IMR-90 (cell line): ENCODE data around the gene MAPK1. TPM values are rescaled to one million over a fixed set of nuclear protein-coding genes. Genes with fewer than 3 reads are reported as not detected.

Source experiments
- ATAC-seq: fragments of 200-7000 bp; cut with Tn5 transposase; 2 replicates; pipeline ENCODE4 v1.9.1; 2020; ENCODE audit warnings: low read depth, mild to moderate bottlenecking, moderate library complexity
- BruUV-seq: library from RNA; stranded (reverse); fragments of 400-500 nt; replicated peaks from 2 replicates; lab custom pipeline; 2021; lab: Mats Ljungman, UMichigan
- CTCF ChIA-PET: fragments of 300-600 bp; formaldehyde crosslinking; extraction: SDS; loops from one replicate; lab custom pipeline; 2021; ENCODE audit warnings: antibody characterized with exemption; lab: Yijun Ruan, JAX
- POLR2A ChIA-PET: fragments of 300-600 bp; sonication (Branson Sonifier 250); formaldehyde crosslinking; loops from one replicate; lab custom pipeline; 2022; ENCODE audit warnings: antibody characterized with exemption; ENCODE audit not compliant: unreplicated experiment; lab: Charles Lee
- DNase-seq: peaks from one replicate; pipeline ENCODE4 v3.0.0; 2013
- H2AFZ ChIP-seq: replicated peaks from 2 replicates; pipeline ENCODE3; 2013; ENCODE audit warnings: low read length, mild to moderate bottlenecking; ENCODE audit not compliant: poor library complexity
- H2AK5ac ChIP-seq: 2 replicates; pipeline ENCODE4 v1.6.1; 2013; ENCODE audit warnings: low read depth, low read length, inconsistent platforms
- H2AK9ac ChIP-seq: replicated peaks from 2 replicates; pipeline ENCODE3; 2013; ENCODE audit warnings: mild to moderate bottlenecking, low read depth, low read length, moderate library complexity; ENCODE audit not compliant: poor library complexity
- H2BK120ac ChIP-seq: 2 replicates; pipeline ENCODE4 v1.6.1; 2013; ENCODE audit warnings: low read depth, low read length, inconsistent platforms
- H2BK15ac ChIP-seq: 3 replicates; pipeline ENCODE4 v1.6.1; 2013; ENCODE audit warnings: low read depth, low read length, inconsistent platforms
- H2BK20ac ChIP-seq: 2 replicates; pipeline ENCODE4 v1.6.1; 2013; ENCODE audit warnings: low read depth, mild to moderate bottlenecking, inconsistent platforms, low read length, moderate library complexity
- H2BK5ac ChIP-seq: 2 replicates; pipeline ENCODE4 v1.6.1; 2013; ENCODE audit warnings: mild to moderate bottlenecking, low read depth, low read length, inconsistent platforms; ENCODE audit not compliant: poor library complexity, severe bottlenecking
- H3K14ac ChIP-seq: replicated peaks from 2 replicates; pipeline ENCODE4 v1.6.1; 2013; ENCODE audit warnings: low read depth, low read length, inconsistent platforms
- H3K18ac ChIP-seq: 2 replicates; pipeline ENCODE4 v1.6.1; 2013; ENCODE audit warnings: low read depth, low read length, control low read depth
- H3K23ac ChIP-seq: 2 replicates; pipeline ENCODE4 v1.6.1; 2013; ENCODE audit warnings: low read depth, low read length, inconsistent platforms
- H3K27ac ChIP-seq: 2 replicates; pipeline ENCODE4 v1.5.1; 2013; ENCODE audit warnings: mild to moderate bottlenecking, control low read depth, low read length; ENCODE audit not compliant: insufficient read depth
- H3K27me3 ChIP-seq: 2 replicates; pipeline ENCODE4 v1.6.1; 2013; ENCODE audit warnings: low read length; ENCODE audit not compliant: control insufficient read depth, insufficient read depth
- H3K36me3 ChIP-seq: 2 replicates; pipeline ENCODE4 v1.6.1; 2013; ENCODE audit warnings: low read length, mixed read lengths; ENCODE audit not compliant: control insufficient read depth, insufficient read depth
- H3K4ac ChIP-seq: 2 replicates; pipeline ENCODE4 v1.6.1; 2013; ENCODE audit warnings: low read depth, low read length, inconsistent platforms
- H3K4me1 ChIP-seq: 2 replicates; pipeline ENCODE4 v1.6.1; 2013; ENCODE audit warnings: low read length, mixed read lengths; ENCODE audit not compliant: control insufficient read depth, insufficient read depth
- H3K4me2 ChIP-seq: 2 replicates; pipeline ENCODE4 v1.6.1; 2013; ENCODE audit warnings: low read depth, mild to moderate bottlenecking, control low read depth, low read length, moderate library complexity
- H3K4me3 ChIP-seq: 2 replicates; pipeline ENCODE4 v1.5.1; 2013; ENCODE audit warnings: low read depth, mild to moderate bottlenecking, control low read depth, low read length, moderate library complexity; ENCODE audit not compliant: insufficient read depth
- H3K56ac ChIP-seq: 2 replicates; pipeline ENCODE4 v1.6.1; 2013; ENCODE audit warnings: low read length, inconsistent platforms; ENCODE audit not compliant: insufficient read depth; ENCODE audit errors: extremely low read depth
- H3K79me1 ChIP-seq, 2 experiments: 2 replicates each; pipeline ENCODE4 v1.6.1; 2013; ENCODE audit warnings: low read length in 2 of 2, inconsistent platforms in 1 of 2, low read depth in 1 of 2
- H3K9ac ChIP-seq: 2 replicates; pipeline ENCODE4 v1.6.1; 2013; ENCODE audit warnings: low read depth, low read length, control low read depth
- H3K9me1 ChIP-seq: 2 replicates; pipeline ENCODE4 v1.6.1; 2013; ENCODE audit warnings: low read length, inconsistent platforms; ENCODE audit not compliant: insufficient read depth
- H3K9me3 ChIP-seq: 2 replicates; pipeline ENCODE4 v1.6.1; 2013; ENCODE audit warnings: low read length; ENCODE audit not compliant: control insufficient read depth, insufficient read depth
- H4K20me1 ChIP-seq: 2 replicates; pipeline ENCODE4 v1.6.1; 2013; ENCODE audit warnings: low read length, inconsistent platforms; ENCODE audit not compliant: insufficient read depth
- H4K5ac ChIP-seq: 2 replicates; pipeline ENCODE4 v1.6.1; 2013; ENCODE audit warnings: mild to moderate bottlenecking, low read depth, low read length, control low read depth
- H4K8ac ChIP-seq, 2 experiments: 2 replicates each; pipeline ENCODE4 v1.6.1; 2013; ENCODE audit warnings: low read depth in 2 of 2, low read length in 2 of 2, control low read depth in 1 of 2, inconsistent platforms in 1 of 2
- H4K91ac ChIP-seq: 2 replicates; pipeline ENCODE4 v1.6.1; 2013; ENCODE audit warnings: low read depth, low read length, inconsistent platforms; ENCODE audit not compliant: insufficient read depth
- CHD1 ChIP-seq: IDR thresholded peaks from 2 replicates; pipeline ENCODE4 v1.6.1; 2012; ENCODE audit warnings: low read depth, low read length, improper control_type of control experiment
- MAFK ChIP-seq: IDR thresholded peaks from 2 replicates; pipeline ENCODE4 v1.6.1; 2012; ENCODE audit warnings: low read depth, low read length, improper control_type of control experiment
- MAZ ChIP-seq: IDR thresholded peaks from 2 replicates; pipeline ENCODE4 v1.6.1; 2012; ENCODE audit warnings: low read depth, mild to moderate bottlenecking, low read length, improper control_type of control experiment, moderate library complexity, borderline replicate concordance
- MXI1 ChIP-seq: IDR thresholded peaks from 2 replicates; pipeline ENCODE4 v1.6.1; 2012; ENCODE audit warnings: low read depth, mild to moderate bottlenecking, low read length, moderate library complexity, borderline replicate concordance
- RAD21 ChIP-seq: IDR thresholded peaks from 2 replicates; pipeline ENCODE4 v1.6.1; 2012; ENCODE audit warnings: low read length, improper control_type of control experiment
- RCOR1 ChIP-seq: IDR thresholded peaks from 2 replicates; pipeline ENCODE4 v1.6.1; 2012; ENCODE audit warnings: mild to moderate bottlenecking, low read length, improper control_type of control experiment; ENCODE audit not compliant: insufficient replicate concordance
- USF2 ChIP-seq: fragments of 150-350 bp; IDR thresholded peaks from 2 replicates; pipeline ENCODE4 v1.6.1; 2017; ENCODE audit warnings: mild to moderate bottlenecking, antibody characterized with exemption, low read length, low read depth
- WGBS, 2 experiments: methylation state at CpG; one replicate each; pipeline versions ENCODE4 v1.1.5 to v1.1.7; 2013; ENCODE audit warnings: missing lambda C conversion rate in 2 of 2; ENCODE audit not compliant: insufficient read length in 1 of 2; ENCODE audit errors: extremely low coverage in 2 of 2; 5-methylcytosine and 5-hydroxymethylcytosine counted together
- dilution Hi-C: fragments of 300-500 bp; cut with HindIII; formaldehyde crosslinking; loops from one replicate; pipeline ENCODE4 v1.14.3; 2018; ENCODE audit warnings: low sequenced_read_pairs; ENCODE audit not compliant: unreplicated experiment
- in situ Hi-C: fragments of 300-500 bp; cut with MboI; formaldehyde crosslinking; loops from 3 replicates; pipeline ENCODE4 v1.14.3; 2019; ENCODE audit warnings: low sequenced_read_pairs, inconsistent platforms, mixed read lengths
- intact Hi-C: fragments of 100-400 bp; cut with micrococcal nuclease; formaldehyde crosslinking; loops from 2 replicates; pipeline ENCODE4 v1.10.0; 2022
- polyA plus RNA-seq, 3 experiments: library from polyadenylated mRNA; depleted of rRNA; stranded (reverse); fragments of >200 nt; gene quantifications; 2 replicates each; pipeline ENCODE4 v1.2.3, GENCODE V29; 2012; ENCODE audit warnings: low replicate concordance in 1 of 3
- total RNA-seq: library from RNA; depleted of rRNA; stranded (reverse); fragments of >200 nt; gene quantifications from 2 replicates; pipeline ENCODE4 v1.2.3, GENCODE V29; 2012
- TF ChIP-seq, protein P1 (sequence below): fragments of 150-350 bp; IDR thresholded peaks from 2 replicates; pipeline ENCODE4 v1.6.1; 2016; ENCODE audit warnings: low read depth, mild to moderate bottlenecking, low read length, moderate library complexity, borderline replicate concordance

The MAPK1 gene
- total and polyA plus RNA-seq, 2 of the 4 experiments (the other 2 are of a cell fraction): 41.0 to 51.3 TPM

GRCh38 chr22:21728270-21728669 lies 139.2 kb downstream of the MAPK1 start:
- Histone ChIP-seq H2BK120ac (no peak overlapping the region), H3K4me1 (no peaks in the 10 kb centered on the region), H2AK9ac (no peak overlapping the region), H3K56ac (no peak overlapping the region), H2AFZ (no peak overlapping the region), H3K4me3 (no peak overlapping the region), H3K9me3 (no peaks in the 10 kb centered on the region), H3K9ac (no peak overlapping the region), H4K5ac (no peak overlapping the region), H3K4ac (no peak overlapping the region), H3K36me3 (no peaks in the 10 kb centered on the region), H3K27ac (no peak overlapping the region), H3K27me3 (no peaks in the 10 kb centered on the region), H3K4me2 (no peak overlapping the region), H2BK15ac (no peak overlapping the region), H4K20me1 (no peaks in the 10 kb centered on the region), H3K18ac (no peak overlapping the region), H4K91ac (no peak overlapping the region), H3K9me1 (no peaks in the 10 kb centered on the region; the same call in 1 of the 2 replicates), H3K14ac (no peak overlapping the region), H2BK5ac (no peak overlapping the region), H2AK5ac (no peak overlapping the region), H4K8ac (no peak overlapping the region), H3K23ac (no peak overlapping the region), H2BK20ac (no peak overlapping the region), H3K79me1 (no peaks in the 10 kb centered on the region; a peak in 2 of 4 replicates)
- 94% methylated on average over 8 of the region's 12 CpGs; no CpG with 5 or more reads in 1 of the 2 experiments for WGBS, 2 experiments
- BruUV-seq: no TSS peak
- no peak for ATAC-seq
- in situ Hi-C loops: no loop called here
- dilution Hi-C loops: no loop called here
- no peak for DNase-seq
- POLR2A ChIA-PET: no interaction called here
- TF ChIP-seq USF2 (no peak), MAZ (no peak), RCOR1 (no peak), MAFK (no peak), CHD1 (no peak), RAD21 (no peak), MXI1 (no peak)
- TF ChIP-seq, protein P1, sequence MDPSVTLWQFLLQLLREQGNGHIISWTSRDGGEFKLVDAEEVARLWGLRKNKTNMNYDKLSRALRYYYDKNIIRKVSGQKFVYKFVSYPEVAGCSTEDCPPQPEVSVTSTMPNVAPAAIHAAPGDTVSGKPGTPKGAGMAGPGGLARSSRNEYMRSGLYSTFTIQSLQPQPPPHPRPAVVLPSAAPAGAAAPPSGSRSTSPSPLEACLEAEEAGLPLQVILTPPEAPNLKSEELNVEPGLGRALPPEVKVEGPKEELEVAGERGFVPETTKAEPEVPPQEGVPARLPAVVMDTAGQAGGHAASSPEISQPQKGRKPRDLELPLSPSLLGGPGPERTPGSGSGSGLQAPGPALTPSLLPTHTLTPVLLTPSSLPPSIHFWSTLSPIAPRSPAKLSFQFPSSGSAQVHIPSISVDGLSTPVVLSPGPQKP: no peak
- intact Hi-C loops: no loop called here
- CTCF ChIA-PET: no interaction called here
